ENCODE data around the gene OLR1.
"Not testable (repeated sequence)": the region's sequence is repeated elsewhere in the genome, so short reads cannot be mapped to it uniquely, and the experiment has no call there.

The OLR1 gene

DNA sequence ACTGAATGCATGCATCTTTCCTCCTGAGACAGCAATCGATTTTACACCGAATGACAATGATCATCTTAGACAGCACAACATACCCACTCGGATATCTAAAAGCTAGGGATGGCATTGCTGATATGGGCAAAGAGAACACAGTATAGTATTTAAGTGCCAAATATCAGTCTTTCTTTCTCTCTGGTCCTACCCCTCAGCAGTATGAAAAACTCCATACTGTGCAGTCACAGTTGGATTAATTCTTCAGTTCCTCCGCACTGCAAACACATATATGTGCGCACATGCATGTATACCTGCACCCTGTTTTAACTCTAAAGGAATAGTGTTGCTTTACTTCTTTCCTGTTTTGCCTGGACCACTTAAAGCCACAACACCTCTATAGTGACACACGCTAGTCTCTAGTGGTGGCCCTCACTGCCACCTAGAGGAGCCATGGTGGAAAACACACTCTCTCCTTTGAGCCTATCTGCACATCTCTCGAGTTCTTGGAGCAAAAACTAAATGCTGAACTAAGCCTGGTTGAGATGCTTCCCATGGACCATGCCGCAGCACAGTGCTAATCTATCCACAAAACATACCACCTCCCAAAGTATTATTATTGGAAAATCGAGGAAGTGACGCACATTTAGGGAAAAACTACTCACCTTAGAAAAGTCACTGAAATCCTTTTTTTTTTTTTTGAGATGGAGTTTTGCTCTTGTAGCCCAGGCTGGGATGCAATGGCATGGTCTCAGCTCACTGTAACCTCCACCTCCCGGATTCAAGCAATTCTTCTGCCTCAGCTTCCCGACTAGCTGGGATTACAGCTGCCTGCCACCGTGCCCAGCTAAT, 18.8 kb upstream of the OLR1 start:
- DNase-seq (ENCODE audit: low read depth): no peak

DNA sequence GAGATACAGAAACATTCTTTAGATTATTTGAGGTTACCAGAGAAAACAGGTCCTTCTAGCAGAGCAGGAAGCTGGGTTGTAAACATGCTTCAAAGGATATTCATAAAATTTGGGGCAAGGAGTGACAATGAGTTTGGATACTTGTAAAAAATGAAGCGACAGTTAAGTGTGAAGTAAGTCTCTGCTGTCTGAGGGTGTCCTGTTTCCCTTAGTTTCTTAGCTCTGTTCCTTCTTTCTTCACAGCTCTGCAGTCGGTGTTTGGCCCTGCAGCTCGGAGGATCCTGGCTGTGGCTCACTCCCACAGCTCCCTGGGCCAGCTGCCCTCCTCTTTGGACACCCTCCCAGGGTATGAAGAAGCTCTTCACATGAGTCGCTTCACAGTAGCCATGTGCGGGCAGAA, 17.7 kb upstream of the OLR1 start:
- DNase-seq (ENCODE audit: low read depth): no peak

DNA sequence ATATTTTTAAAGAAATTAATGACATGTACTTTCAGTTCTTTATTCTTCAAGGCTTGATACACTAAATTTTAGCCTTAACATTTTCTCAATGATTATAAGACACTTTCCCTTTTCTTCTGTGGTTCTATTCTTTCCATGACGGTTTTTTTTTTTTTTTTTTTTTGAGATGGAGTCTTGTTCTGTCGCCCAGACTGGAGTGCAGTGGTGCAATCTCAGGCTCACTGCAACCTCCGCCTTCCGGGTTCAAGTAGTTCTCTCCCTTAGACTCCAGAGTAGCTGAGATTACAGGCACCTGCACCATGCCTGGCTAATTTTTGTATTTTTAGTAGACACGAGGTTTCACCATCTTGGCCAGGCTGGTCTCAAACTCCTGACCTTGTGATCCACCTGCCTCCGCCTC, 15.0 kb upstream of the OLR1 start:
- DNase-seq (ENCODE audit: low read depth): not testable (repeated sequence)

GRCh38 chr12:10186299-10186698, 14.4 kb upstream of the OLR1 start:
- no peak for DNase-seq (ENCODE audit: low read depth)

- no peak for DNase-seq (ENCODE audit: low read depth)
Observed at GRCh38 chr12:10184261-10184843, 12.4 kb upstream of the OLR1 start.

DNA sequence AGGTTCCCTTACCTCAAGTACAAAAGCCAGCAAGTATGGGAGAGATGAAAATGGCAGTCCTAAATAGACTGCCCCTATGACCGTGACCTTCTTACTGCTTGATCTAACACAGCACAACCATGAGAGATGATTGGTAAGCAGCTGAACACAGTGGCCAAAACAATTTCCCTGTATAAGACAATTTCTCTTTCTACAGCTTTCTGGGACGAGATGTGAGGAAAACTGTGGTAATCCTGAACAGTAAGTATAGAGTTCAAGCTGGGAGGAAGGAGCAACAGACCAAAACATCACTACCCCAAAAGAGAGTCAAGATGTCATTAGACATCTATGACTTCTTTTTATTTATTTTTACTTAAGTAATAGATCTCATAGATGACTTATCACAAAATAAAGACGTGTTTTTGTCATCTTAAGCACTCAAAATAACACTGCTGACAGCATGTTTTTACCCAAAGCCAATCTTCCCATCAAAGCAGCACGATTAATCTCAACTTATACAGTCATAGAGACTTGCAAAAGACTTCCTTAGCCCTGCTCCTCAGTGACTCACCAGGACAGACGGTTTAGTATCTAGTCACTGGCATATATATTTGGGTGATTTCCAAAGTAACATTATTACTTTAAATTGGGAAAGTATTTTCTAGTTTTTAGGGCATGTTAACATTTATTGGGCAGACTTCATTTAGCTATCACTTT, 10.6 kb upstream of the OLR1 start:
- DNase-seq (ENCODE audit: low read depth): no peak

DNA sequence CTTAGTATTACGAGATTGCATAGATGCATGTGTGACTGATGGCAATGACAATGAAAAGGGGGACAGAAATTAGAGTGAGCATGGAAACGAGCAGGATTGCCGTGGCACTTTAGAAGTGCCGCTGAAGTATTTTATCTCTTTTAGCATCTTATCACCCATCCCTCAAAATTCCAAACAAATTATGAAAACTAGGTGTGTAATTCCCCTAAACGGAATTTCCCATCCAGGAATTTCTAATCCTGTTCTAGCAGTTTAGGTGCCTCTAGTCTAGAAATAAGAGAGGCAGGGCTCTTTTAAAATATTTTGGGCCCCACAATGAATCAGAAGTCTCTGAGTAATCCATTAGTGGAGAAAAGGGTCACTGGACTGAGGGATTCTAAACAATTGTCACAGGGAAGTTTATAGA, 7.8 kb upstream of the OLR1 start:
- DNase-seq (ENCODE audit: low read depth): no peak

- no peak for DNase-seq (ENCODE audit: low read depth)
Observed at GRCh38 chr12:10178821-10179220, 6.9 kb upstream of the OLR1 start, which contains the start of gene TMEM52B. Gene TMEM52B, plus strand, starts transcription at chr12:10179032. Its CDS starts 543 bp downstream, at chr12:10179575.

GRCh38 chr12:10175846-10176636, 4.1 kb upstream of the OLR1 start:
- DNase-seq (ENCODE audit: low read depth): no peak

- DNase-seq (ENCODE audit: low read depth): no peak
Observed at GRCh38 chr12:10174986-10175614, 3.2 kb upstream of the OLR1 start.

DNA sequence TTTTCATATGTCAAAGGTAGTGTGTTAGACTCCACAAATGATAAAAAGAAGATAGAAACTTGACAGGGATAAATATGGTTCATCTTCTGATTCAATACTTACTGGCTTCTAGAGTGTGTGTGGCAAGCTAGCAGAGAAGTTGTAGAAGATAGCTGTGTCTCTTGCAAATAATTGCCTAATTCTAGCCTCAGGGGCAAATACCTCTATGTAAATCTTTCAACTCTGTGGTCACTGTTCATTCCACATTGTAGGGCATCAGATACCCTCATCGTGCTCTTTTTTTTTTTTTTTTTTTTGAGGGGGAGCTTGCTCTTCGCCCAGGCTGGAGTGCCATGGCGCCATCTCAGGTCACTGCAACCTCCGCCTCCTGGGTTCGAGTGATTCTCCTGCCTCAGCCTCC, 1.7 kb downstream of the OLR1 start:
- no peak for DNase-seq (ENCODE audit: low read depth)

- no peak for DNase-seq (ENCODE audit: low read depth)
Observed at GRCh38 chr12:10169104-10169503, 2.8 kb downstream of the OLR1 start.

DNA sequence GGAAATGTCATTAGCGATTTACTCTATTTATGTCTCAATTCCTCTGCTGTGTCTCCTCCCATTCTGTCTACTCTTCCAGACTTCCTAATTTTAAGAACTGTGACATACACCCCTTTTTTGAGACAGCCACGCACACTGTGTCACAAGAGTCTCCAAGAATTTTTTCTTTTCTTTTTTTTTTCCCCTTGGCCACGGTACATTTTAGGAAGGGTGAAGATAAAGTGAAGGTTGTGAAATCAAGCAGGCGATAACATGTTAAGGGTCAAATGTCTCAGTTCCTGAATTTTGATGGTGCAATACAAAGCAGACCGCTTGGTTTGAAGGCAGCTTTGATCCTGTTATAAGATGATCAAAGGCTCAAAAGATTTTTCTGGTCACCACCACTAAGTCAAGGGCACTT, 4.3 kb downstream of the OLR1 start:
- DNase-seq (ENCODE audit: low read depth): no peak

GRCh38 chr12:10165421-10165820, 6.5 kb downstream of the OLR1 start:
- DNase-seq (ENCODE audit: low read depth): no peak

- no peak for DNase-seq (ENCODE audit: low read depth)
Observed at GRCh38 chr12:10163084-10163483, 8.8 kb downstream of the OLR1 start.

- DNase-seq (ENCODE audit: low read depth): no peak
Observed at GRCh38 chr12:10160617-10161385, 11.1 kb downstream of the OLR1 start.

DNA sequence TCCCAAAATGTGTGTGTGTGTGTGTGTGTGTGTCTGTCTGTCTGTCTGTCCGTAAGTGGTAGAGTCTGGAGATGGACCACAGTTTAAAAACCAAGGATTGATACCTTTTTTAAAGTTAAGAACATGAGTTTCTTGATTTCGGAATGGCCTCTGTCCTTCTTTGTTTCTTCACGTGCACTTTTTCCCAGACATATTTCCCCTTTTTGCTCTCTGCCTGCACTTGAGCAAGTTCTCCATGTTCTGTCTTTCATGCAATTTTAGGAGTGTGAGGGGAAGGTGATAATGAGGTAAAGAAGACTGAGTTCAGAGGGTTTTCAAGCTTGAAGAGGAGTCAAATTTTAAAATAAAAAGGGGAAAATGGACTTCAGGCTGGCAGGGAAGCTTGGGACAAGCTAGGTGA, 12.7 kb downstream of the OLR1 start:
- no peak for DNase-seq (ENCODE audit: low read depth)

DNA sequence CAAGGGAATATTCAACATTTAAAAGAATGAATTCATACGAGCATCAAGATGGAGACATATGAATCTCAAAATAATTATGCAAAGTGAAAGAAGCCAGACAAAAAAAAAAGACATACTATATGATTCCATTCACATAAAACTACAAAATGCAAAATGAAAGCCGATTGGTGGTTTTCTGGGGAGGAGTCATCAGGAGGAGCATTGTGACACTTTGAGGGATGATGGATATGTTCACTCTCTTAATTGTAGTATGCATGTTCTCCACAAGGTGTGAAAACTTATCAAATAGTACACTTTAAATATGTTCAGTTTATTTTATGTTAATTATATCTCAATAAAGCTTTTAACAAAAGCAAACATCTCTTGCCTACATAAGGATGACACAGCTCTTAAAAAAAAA, 13.5 kb downstream of the OLR1 start:
- DNase-seq (ENCODE audit: low read depth): no peak

DNA sequence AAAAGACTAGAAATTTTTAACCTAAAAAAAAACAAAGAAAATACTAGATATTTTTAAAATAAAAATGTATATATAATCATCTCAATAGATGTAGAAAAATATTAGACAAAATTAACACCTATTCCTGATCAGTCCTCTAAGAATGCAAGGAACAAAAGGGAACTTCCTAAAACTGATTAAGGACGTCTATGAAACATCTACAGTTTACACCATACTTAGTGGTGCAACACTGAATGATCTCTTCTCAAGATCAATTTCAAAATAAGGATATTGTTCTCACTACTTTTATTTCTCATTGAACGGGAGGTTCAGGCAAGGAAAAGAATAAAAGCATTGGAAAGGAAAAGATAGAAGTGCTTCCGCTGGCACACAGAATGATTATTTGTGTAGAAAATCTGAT, 16.0 kb downstream of the OLR1 start:
- DNase-seq (ENCODE audit: low read depth): no peak

- no peak for DNase-seq (ENCODE audit: low read depth)
Observed at GRCh38 chr12:10154145-10154496, 17.8 kb downstream of the OLR1 start.

Measured in stimulated activated CD8-positive, alpha-beta memory T cell treated with anti-CD3 and anti-CD28 coated beads, Interleukin-15, amount 100 ng/mL, for 24 hours (primary cell).